PC-9 (cell line): Measurements from ENCODE around the gene SLC7A6.

Experiments used
- CTCF ChIP-seq: fragments of 200-600 bp; sonication (generic); conservative IDR thresholded peaks from 2 replicates; pipeline ENCODE4 v1.6.1; 2017; ENCODE audit warnings: mixed run types, antibody characterized with exemption, mild to moderate bottlenecking, moderate library complexity
- EZH2 ChIP-seq: fragments of 200-600 bp; sonication (generic); IDR thresholded peaks from 2 replicates; pipeline ENCODE4 v1.8.0; 2017; ENCODE audit warnings: antibody characterized with exemption, low read depth

GRCh38 chr16:68215302-68215701 is 49.0 kb upstream of the SLC7A6 start:
- TF ChIP-seq CTCF (no peak), EZH2 (no peak)
